ENCODE measurements around the gene OR51G2. TPM values are rescaled to one million over a fixed set of nuclear protein-coding genes. Genes with fewer than 3 reads are reported as not detected.

OR51G2 gene, protein sequence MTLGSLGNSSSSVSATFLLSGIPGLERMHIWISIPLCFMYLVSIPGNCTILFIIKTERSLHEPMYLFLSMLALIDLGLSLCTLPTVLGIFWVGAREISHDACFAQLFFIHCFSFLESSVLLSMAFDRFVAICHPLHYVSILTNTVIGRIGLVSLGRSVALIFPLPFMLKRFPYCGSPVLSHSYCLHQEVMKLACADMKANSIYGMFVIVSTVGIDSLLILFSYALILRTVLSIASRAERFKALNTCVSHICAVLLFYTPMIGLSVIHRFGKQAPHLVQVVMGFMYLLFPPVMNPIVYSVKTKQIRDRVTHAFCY
- not detected in 2 replicates for total RNA-seq

GRCh38 chr11:4919250-4919649 lies at the start of gene OR51G2:
Gene OR51G2, minus strand, starts transcription at chr11:4919350. Its CDS starts 3,687 bp downstream, at chr11:4915663.

DNA sequence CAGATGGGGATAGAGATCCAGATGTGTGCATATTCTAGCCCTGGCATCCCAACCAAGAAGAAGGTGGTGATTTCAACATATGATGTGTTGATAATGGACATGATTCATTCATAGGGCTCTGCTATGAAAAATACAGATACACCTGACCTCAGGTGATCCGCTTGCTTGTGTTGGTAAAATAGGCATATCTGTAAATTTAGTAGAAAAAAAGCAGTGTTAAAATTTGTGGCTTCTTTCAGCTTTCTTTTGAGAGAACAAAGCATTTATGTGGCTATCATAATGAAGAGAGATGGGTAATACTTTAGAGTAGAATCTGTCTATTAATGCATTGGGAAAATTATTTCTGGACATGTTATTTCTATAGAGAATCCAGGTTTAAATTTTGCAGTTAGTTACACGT lies 36.5 kb upstream of the OR51G2 start, which contains the start of gene OR51A2:
Gene OR51A2, minus strand, starts transcription at position 101 of the 400 bp plus-strand sequence. Its CDS starts 0 bp downstream, at position 101.

DNA sequence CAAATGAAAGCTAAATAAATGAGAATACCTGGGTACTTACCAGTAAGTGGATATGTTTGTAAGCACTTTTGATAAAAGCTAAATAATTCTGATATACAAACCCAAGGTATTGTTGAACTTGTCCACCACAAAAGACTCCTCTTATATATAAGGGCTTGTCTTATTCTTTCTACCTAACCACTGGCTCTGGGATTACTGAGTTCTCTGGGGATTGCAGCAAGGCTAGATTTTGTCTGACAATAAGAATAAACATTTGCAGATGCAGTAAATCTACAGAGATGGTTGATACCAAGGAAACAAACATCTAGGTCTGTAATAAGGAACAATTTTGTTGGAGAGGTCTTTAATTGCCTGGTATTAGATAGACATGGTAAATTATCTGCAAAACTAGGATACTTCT lies 28.4 kb upstream of the OR51G2 start, which contains the start of gene OR51A4:
Gene OR51A4, minus strand, starts transcription at position 101 of the 400 bp plus-strand sequence. CDS start 505 bp downstream, outside the sequence.

DNA sequence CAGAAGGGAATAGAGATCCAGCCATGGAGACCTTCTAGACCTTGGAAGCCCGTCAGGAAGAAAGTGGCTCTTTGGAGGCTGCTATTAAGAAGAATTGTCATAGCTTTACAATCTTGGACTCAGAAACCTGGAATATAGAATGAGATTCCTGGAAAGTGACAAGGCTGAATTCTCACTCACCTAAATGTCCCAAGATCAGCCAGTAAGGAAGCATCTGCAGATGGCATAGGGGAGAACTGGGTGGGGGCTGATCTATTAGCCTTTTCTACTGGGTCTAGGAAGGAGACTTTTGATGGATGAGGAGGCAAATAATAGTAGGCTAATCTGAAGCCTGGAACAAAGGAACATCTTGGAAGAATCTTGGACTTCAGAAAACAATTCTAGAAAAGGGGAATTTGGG lies 5.1 kb upstream of the OR51G2 start, which contains the start of gene OR51G1:
Gene OR51G1, minus strand, starts transcription at position 101 of the 400 bp plus-strand sequence. Its CDS starts 0 bp downstream, at position 101.

GRCh38 chr11:4903484-4903883 lies 15.7 kb downstream of the OR51G2 start, which contains the start of gene OR51A7:
Gene OR51A7, plus strand, starts transcription at chr11:4903783. Its CDS starts 3,587 bp downstream, at chr11:4907370.

GRCh38 chr11:4881860-4882500 lies 37.2 kb downstream of the OR51G2 start, which contains the start of gene OR51T1:
Gene OR51T1, plus strand, starts transcription at chr11:4881900. Its CDS starts 0 bp downstream, at chr11:4881900.

Other genes with a start within 250 kb of the OR51G2 start
- gene OR51E2, start 221.5 kb downstream of the OR51G2 start, total RNA-seq: not detected in 2 replicates
- gene MMP26, start 214.6 kb downstream of the OR51G2 start, total RNA-seq: not detected in 2 replicates
- gene OR51F1, start 149.4 kb downstream of the OR51G2 start, total RNA-seq: not detected in 2 replicates
- gene OR52R1, start 115.0 kb downstream of the OR51G2 start, total RNA-seq: not detected in 2 replicates
- not detected in 2 replicates for gene OR51F2, start 98.0 kb downstream of the OR51G2 start, total RNA-seq
- not detected in 2 replicates for gene OR51S1, start 70.1 kb downstream of the OR51G2 start, total RNA-seq
- gene OR51T1, start 37.5 kb downstream of the OR51G2 start, total RNA-seq: not detected in 2 replicates
- not detected in 2 replicates for gene OR51A7, start 15.6 kb downstream of the OR51G2 start, total RNA-seq
- not detected in 2 replicates for gene OR51G1, start 5.0 kb upstream of the OR51G2 start, total RNA-seq
- gene OR51A4, start 28.3 kb upstream of the OR51G2 start, total RNA-seq: not detected in 2 replicates
- gene OR51A2, start 36.4 kb upstream of the OR51G2 start, total RNA-seq: not detected in 2 replicates
- gene OR51L1, start 75.5 kb upstream of the OR51G2 start, total RNA-seq: not detected in 2 replicates
- not detected in 2 replicates for gene OR52J3, start 127.2 kb upstream of the OR51G2 start, total RNA-seq
- gene OR52E2, start 140.3 kb upstream of the OR51G2 start, total RNA-seq: not detected in 2 replicates
- not detected in 2 replicates for gene OR52E1, start 150.2 kb upstream of the OR51G2 start, total RNA-seq
- not detected in 2 replicates for gene OR52A5, start 219.0 kb upstream of the OR51G2 start, total RNA-seq
- not detected in 2 replicates for gene OR52A1, start 235.4 kb upstream of the OR51G2 start, total RNA-seq